Activated T-helper 1 cell treated with anti-CD3 and anti-CD28 coated beads, Interleukin-12 subunit alpha, Interleukin-12 subunit beta, Interleukin-2, Interleukin-4 antibody, amounts not matched to agents 30 ng/mL and 10 ng/mL and 1 ng/mL, durations not matched to agents 14 hours and 24 hours and 36 hours (primary cell): Measurements from ENCODE around the gene RESP18. TPM values are rescaled to one million over a fixed set of nuclear protein-coding genes. Genes with fewer than 3 reads are reported as not detected.

Experiments
- DNase-seq: peaks from one replicate; pipeline ENCODE4 v3.0.0; 2021; ENCODE audit warnings: low spot score
- H3K27ac Mint-ChIP-seq: one replicate; pipeline ENCODE4 v1.8.0; 2021; ENCODE audit warnings: mild to moderate bottlenecking, mixed read lengths
- H3K27me3 Mint-ChIP-seq: one replicate; pipeline ENCODE4 v1.8.0; 2022; ENCODE audit warnings: mild to moderate bottlenecking, moderate library complexity, mixed read lengths; ENCODE audit not compliant: insufficient read depth
- H3K36me3 Mint-ChIP-seq: one replicate; pipeline ENCODE4 v1.8.0; 2021; ENCODE audit warnings: low read depth, mixed read lengths
- H3K4me1 Mint-ChIP-seq: one replicate; pipeline ENCODE4 v1.8.0; 2021; ENCODE audit warnings: low read depth, mixed read lengths
- H3K4me3 Mint-ChIP-seq: one replicate; pipeline ENCODE4 v1.8.0; 2021; ENCODE audit warnings: mild to moderate bottlenecking, moderate library complexity, mixed read lengths
- H3K9me3 Mint-ChIP-seq: one replicate; pipeline ENCODE4 v1.8.0; 2021; ENCODE audit warnings: mixed read lengths
- intact Hi-C: fragments of 100-400 bp; cut with micrococcal nuclease; formaldehyde crosslinking; loops from one replicate; pipeline ENCODE4 v1.15.1; 2024
- total RNA-seq: library from RNA; stranded (reverse); gene quantifications from 2 replicates; pipeline ENCODE4 v1.2.3, GENCODE V29; 2022

The RESP18 gene
- total RNA-seq: not detected in 2 replicates

DNA sequence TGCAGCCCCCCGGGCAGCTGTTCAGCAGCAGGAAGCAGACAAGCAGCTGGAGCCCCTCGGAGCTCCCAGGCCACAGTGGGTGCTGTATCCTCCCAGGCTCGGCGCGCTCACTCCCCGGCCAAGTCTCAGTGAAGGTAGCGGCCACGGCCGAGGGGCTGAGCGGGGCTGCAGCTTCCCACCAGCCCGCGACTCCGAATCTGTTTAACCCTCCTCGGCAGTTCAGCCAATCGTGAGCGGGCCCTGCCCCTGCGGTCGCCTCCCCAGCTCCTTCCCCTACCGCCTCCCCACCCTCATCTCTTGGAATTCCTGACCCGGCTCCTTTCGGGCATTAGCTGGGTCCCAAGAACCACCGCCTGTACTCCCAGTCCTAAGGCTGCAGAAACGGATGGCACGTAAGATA is at the start of gene RESP18:
Gene RESP18 (minus strand): TSS at position 203 of the 400 bp plus-strand sequence.
- Mint-ChIP-seq H3K4me1 (no peaks in the 10 kb centered on the region), H3K4me3 (no peak within 1 kb of the TSS), H3K9me3 (no peaks in the 10 kb centered on the region), H3K36me3 (no peaks in the 10 kb centered on the region), H3K27ac (no peak within 1 kb of the TSS), H3K27me3 (peaks cover 30% of the 10 kb centered on the region)
- intact Hi-C loops: no loop called here
- DNase-seq: no peak

DNA sequence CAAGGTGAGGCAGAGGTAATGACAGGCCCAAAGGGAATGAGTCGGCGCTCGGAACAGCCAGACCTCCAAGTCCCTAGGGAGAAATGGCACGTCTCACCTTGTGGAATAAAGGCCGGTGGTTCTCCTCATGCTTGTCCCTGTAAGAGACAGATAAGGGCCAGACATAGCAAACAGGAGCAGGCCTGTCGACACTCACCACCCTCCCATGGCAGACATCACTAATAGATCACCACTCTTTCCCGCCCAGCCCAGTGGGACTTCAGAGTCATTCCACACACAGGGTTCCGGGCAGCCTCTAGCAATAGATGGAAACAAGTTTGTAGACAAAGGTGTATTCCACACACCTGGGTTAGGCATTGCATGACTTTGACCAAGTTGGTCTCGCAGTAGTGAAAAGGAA is 48.9 kb upstream of the RESP18 start:
- H3K9me3 Mint-ChIP-seq: no peaks in the 10 kb centered on the region
- peaks cover 26% of the 10 kb centered on the region for H3K36me3 Mint-ChIP-seq
- no peak overlapping the region for H3K27ac Mint-ChIP-seq
- no peaks in the 10 kb centered on the region for H3K4me1 Mint-ChIP-seq
- H3K4me3 Mint-ChIP-seq: no peak overlapping the region
- no peak for DNase-seq
- no peaks in the 10 kb centered on the region for H3K27me3 Mint-ChIP-seq
- intact Hi-C loops: no loop called here

DNA sequence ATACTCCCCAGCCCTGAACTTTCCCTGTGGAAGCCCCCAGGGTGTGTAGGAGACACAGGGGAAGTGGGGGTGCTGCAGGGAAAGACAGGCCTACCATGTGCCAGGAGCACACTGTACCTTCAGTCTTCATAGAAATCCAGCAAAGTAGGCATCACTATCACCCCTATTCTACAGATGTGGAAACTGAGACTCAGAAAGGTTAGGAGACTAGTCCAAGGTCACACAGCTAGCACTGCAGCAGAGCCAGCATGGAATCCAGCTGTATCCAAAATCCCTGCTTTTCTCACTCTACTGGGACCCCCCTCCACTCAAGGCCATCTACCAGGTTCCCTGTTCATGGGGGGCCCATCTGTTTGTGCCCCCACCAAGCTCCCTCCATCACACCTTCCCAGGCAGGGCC is 48.4 kb upstream of the RESP18 start:
- Mint-ChIP-seq H3K27me3 (no peaks in the 10 kb centered on the region), H3K9me3 (no peaks in the 10 kb centered on the region), H3K4me1 (no peaks in the 10 kb centered on the region), H3K36me3 (peaks cover 27% of the 10 kb centered on the region), H3K4me3 (no peak overlapping the region), H3K27ac (no peak overlapping the region)
- intact Hi-C loops: no loop called here
- DNase-seq: no peak

DNA sequence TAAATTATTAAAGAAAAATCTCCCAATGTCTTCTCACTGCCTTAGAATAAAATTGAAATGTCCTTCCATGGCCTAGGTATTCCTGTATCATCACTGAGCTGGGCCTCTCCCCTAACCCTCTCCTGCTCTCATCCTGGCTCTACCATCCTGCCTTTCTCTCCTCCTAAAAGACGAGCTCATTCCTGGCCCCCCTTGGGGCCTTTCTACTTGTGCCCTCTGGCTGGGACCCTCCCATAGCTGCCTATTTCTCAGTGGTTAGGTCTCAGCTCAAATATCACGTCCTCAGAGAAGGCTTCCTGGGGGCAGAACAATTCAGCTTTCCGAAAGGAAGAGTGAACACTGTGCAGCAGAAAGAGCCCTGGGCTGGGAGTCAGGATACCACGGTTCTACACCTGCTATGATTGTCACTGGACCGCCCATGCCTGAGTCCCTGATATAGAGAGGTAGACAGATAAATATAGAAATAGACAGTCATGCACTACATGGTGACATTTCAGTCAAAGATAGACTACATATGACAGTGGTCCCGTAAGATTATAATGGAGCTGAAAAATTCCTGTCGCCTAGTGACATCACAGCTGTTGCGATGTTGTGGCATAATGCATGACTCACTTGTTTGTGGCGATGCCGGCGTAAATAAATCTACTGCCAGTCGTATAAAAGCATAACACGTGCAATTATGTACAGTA is 45.8 kb upstream of the RESP18 start:
- no peaks in the 10 kb centered on the region for H3K9me3 Mint-ChIP-seq
- H3K4me3 Mint-ChIP-seq: no peak overlapping the region
- no peak overlapping the region for H3K27ac Mint-ChIP-seq
- no peak for DNase-seq
- intact Hi-C loops: no loop called here
- no peaks in the 10 kb centered on the region for H3K4me1 Mint-ChIP-seq
- peaks cover 24% of the 10 kb centered on the region for H3K36me3 Mint-ChIP-seq
- no peaks in the 10 kb centered on the region for H3K27me3 Mint-ChIP-seq

DNA sequence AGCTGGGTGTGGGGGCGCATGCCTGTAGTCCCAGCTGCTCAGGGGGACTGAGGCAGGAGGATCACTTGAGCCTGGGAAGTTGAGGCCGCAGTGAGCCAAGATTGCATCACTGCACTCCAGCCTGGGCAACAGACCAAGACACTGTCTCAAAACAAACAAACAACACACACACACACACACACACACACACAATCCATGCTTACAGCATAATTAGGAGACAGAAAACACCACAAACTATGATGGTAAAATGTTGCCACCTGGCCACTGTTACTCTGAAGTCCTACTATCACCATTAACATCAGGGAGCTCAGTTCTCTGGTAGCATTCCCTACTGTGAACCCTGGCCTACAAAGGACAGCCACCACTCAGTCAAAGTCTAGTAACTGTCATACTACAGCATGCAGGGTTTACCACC is 36.9 kb upstream of the RESP18 start:
- H3K27me3 Mint-ChIP-seq: no peaks in the 10 kb centered on the region
- no peaks in the 10 kb centered on the region for H3K9me3 Mint-ChIP-seq
- no peak for DNase-seq
- no peak overlapping the region for H3K4me3 Mint-ChIP-seq
- H3K4me1 Mint-ChIP-seq: no peaks in the 10 kb centered on the region
- H3K36me3 Mint-ChIP-seq: peaks cover 11% of the 10 kb centered on the region
- intact Hi-C loops: no loop called here
- H3K27ac Mint-ChIP-seq: no peak overlapping the region

DNA sequence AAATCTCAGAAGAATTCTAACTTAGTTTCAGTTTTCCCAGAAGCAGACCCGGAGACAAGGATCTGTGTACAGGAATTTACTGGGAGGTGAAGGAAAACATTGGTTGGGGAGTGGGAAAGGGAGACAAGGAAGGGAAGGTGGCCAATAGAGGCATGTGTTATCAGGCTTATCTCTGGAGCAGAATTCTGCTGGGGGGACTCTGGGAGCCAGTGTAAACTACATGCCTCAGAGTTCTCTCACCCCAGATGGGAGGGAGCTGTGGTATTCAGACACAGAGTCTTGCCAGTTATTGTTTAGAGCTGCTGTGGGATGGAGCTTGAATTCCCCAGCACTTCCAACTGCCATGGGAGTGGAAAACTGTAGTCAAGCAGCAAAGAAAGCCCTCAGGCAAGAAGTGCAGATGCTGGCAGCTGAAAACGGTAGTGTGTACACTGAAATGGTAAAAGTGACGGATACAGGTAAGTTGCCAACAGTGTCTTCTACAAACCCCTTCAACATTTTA is 36.2 kb upstream of the RESP18 start:
- H3K4me1 Mint-ChIP-seq: no peaks in the 10 kb centered on the region
- no peaks in the 10 kb centered on the region for H3K27me3 Mint-ChIP-seq
- no peak overlapping the region for H3K27ac Mint-ChIP-seq
- intact Hi-C loops: no loop called here
- no peaks in the 10 kb centered on the region for H3K9me3 Mint-ChIP-seq
- H3K36me3 Mint-ChIP-seq: peaks cover 4% of the 10 kb centered on the region
- no peak for DNase-seq
- no peak overlapping the region for H3K4me3 Mint-ChIP-seq

DNA sequence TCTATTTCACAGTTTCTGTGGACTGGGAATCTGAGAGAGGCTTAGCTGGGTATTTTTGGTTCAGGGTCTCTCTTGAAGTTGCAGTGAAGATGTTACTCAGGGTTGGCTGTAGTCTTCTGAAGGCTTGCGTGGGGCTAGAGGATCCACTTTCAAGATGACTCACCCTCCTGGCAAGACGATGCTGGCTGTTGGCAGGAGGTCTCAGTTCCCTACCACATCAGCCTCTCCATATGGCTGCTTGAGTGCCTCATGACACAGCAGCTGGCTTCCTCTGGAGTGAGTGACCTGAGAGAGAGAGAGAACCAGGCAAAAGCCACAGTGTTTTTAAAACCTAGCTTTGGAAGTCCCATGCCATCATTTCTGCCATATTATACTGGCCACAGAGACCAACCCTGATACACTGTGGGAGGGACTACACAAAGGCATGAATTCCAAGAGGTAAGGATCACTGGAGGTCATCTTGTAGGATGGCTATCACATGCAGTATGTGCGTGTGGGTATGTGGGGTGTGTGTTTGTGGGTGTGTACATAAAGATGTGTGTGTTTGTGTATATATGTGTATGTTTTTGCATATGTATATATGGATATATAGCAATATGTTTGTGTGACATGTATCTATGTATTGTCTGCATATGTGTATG is 30.1 kb upstream of the RESP18 start:
- Mint-ChIP-seq H3K4me1 (no peaks in the 10 kb centered on the region), H3K27ac (peak overlapping the region; percentile 8), H3K36me3 (no peaks in the 10 kb centered on the region), H3K27me3 (peaks cover 22% of the 10 kb centered on the region), H3K4me3 (no peak overlapping the region), H3K9me3 (no peaks in the 10 kb centered on the region)
- no peak for DNase-seq
- intact Hi-C loops: no loop called here

DNA sequence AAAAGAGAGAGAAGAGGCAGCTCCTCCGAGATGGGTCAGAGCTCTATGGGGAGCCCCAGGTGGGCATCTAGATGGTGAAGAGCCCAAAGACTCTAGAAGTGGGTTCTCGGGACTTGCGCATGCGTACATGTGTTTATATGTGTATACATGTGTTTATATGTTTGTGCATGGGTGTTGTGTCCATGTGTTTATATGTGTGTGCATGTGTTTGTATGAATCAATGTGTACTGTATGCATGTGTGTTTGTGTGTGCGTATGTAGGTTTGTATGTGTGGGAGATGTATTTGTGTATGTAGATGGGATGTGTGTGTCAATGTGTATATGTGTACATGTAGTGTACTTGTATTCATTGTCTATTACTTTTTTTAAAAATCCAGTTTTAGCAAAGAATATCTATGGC is 29.5 kb upstream of the RESP18 start:
- no peak overlapping the region for H3K27ac Mint-ChIP-seq
- peaks cover 25% of the 10 kb centered on the region for H3K27me3 Mint-ChIP-seq
- H3K4me1 Mint-ChIP-seq: no peaks in the 10 kb centered on the region
- no peaks in the 10 kb centered on the region for H3K36me3 Mint-ChIP-seq
- H3K4me3 Mint-ChIP-seq: no peak overlapping the region
- H3K9me3 Mint-ChIP-seq: no peaks in the 10 kb centered on the region
- intact Hi-C loops: no loop called here
- no peak for DNase-seq

DNA sequence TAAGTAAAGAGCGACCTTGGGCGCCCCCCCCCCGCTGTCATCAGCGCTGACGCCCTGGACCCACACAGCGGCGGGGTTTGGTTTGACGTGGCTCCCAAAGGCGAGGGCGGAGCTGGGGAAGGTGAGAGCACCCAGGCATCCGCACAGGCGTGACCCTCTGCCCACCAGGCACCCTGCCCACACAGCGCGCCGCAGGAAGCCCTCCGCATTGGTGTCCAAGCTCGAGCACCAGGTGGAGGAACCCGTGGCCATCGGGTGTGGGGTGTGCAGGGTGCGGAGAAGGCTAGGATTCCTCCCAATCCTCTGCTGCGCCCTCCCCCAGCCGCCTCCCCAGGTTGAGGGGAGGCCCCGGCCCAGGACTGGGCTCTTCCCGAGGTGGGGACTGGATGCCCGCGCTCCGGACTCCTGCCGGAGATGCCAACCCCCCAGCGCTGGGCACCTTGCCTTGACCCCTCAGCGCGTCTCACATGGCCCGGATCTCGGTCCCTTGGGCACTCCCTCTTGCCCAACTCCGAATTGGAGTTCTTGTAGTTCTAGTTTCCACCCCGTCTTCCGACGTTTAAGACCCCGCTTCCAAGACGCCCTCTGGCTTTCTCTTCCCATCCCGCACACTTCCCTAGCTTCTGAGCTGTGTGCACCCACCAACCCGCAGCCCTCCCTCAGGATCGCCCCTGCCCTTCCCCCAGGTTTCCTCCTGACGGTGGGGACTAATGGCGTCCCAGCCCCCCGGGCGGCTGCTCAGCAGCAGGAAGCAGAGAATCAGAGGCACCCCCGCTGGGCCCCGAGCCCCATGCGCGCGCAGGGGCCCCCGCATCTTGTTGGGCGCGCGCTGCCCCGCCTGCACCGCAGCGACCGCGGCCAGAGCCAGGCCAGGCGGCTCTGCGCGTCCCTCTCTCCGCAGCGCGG is 25.9 kb upstream of the RESP18 start:
- intact Hi-C loops: no loop called here
- Mint-ChIP-seq H3K27ac (no peak overlapping the region), H3K36me3 (no peaks in the 10 kb centered on the region), H3K9me3 (no peaks in the 10 kb centered on the region), H3K4me1 (no peaks in the 10 kb centered on the region), H3K27me3 (peaks cover 46% of the 10 kb centered on the region), H3K4me3 (no peak overlapping the region)
- no peak for DNase-seq

DNA sequence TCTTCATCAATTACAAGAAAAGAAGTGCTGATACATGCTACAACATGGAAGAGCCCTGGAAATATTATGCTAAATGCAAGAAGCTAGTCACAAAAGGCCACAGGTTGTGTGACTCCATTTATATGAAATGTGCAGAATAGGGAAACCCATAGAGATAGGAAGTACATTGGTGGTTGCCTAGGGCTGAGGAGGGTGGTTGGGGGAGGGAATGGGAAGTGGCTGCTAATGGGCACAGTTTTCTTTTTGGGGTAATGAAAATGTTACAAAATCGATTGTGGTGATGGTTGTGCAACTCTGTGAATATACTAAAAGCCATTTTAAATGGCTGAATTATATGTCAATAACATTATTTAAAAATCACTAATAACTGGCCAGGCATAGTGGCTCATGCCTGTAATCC is 24.3 kb upstream of the RESP18 start:
- H3K27me3 Mint-ChIP-seq: peaks cover 52% of the 10 kb centered on the region
- no peaks in the 10 kb centered on the region for H3K9me3 Mint-ChIP-seq
- no peaks in the 10 kb centered on the region for H3K4me1 Mint-ChIP-seq

DNA sequence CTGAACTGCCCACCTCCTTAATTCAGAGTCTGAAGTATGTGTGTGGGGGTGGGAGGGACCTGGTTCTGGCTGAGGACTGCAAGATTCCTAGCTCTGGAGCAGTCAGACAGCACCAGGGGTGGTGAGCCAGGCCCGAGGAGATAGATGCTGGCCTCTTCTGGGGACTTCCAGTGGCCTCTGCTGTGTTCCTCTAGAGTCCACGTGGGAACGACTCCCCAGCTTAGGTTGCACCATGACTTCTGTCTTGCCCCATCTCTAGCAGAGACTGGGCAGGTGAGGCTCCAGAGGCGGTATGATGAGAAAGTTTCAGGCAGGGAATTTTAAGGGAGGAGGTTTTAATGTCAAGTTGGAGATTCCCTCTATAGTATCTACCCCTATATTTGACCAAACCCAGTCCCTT is 22.0 kb upstream of the RESP18 start:
- intact Hi-C loops: no loop called here
- no peaks in the 10 kb centered on the region for H3K36me3 Mint-ChIP-seq
- H3K27ac Mint-ChIP-seq: no peak overlapping the region
- H3K9me3 Mint-ChIP-seq: no peaks in the 10 kb centered on the region
- no peak overlapping the region for H3K4me3 Mint-ChIP-seq
- peaks cover 45% of the 10 kb centered on the region for H3K27me3 Mint-ChIP-seq
- H3K4me1 Mint-ChIP-seq: no peaks in the 10 kb centered on the region
- DNase-seq: no peak

More for the DNA sequence above, 24.3 kb upstream of the RESP18 start:
- DNase-seq: no peak
- Mint-ChIP-seq H3K4me3 (no peak overlapping the region), H3K36me3 (no peaks in the 10 kb centered on the region), H3K27ac (no peak overlapping the region)
- intact Hi-C loops: no loop called here

DNA sequence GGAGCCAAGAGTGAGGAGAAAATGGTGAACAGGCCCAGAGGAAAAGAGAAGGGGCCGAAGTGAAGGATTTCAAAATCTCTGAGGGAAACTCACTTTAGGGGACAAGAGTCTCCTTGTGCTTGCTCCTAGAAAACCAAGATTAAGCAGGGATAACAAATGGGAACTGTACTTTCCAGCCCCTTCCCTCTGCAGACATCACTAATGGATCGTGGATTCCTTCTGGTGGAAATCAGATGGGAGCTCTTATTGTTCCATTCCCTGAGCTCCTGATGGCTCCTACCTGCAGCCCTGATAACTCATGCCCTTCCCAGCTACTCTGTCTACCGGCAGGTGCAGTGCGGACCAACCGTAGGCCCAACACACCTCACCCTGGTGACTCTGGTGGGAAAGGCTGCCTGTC is 20.6 kb upstream of the RESP18 start:
- H3K4me1 Mint-ChIP-seq: no peaks in the 10 kb centered on the region

More for the DNA sequence above, 20.6 kb upstream of the RESP18 start:
- H3K9me3 Mint-ChIP-seq: no peaks in the 10 kb centered on the region
- H3K36me3 Mint-ChIP-seq: no peaks in the 10 kb centered on the region
- no peak overlapping the region for H3K27ac Mint-ChIP-seq
- H3K27me3 Mint-ChIP-seq: peaks cover 40% of the 10 kb centered on the region
- intact Hi-C loops: loop anchor here (2.0 kb wide), 1 partner anchor 294 kb away; no protein-coding TSS in a partner anchor
- no peak overlapping the region for H3K4me3 Mint-ChIP-seq
- DNase-seq: no peak
